Lung (tissue), 12 donors: ENCODE measurements around the gene LDB2. TPM values are rescaled to one million over a fixed set of nuclear protein-coding genes. Genes with fewer than 3 reads are reported as not detected.
A peak's percentile ranks its signal among the peaks of the same experiment; 100 is the strongest.

ENCODE experiments used
- ATAC-seq: fragments of 200-7000 bp; cut with Tn5 transposase; one replicate; pipeline ENCODE4 v1.9.1; 2020; ENCODE audit warnings: moderate number of reproducible peaks; ENCODE audit not compliant: insufficient read depth, low FRiP score
- DNase-seq, 3 donors: peaks; one replicate each; pipeline ENCODE4 v3.0.0-alpha.2; 2013 to 2017
- H3K27ac ChIP-seq, 2 donors: one replicate each; pipeline ENCODE4 v1.5.1; 2013; ENCODE audit warnings: mild to moderate bottlenecking in 2 of 2, moderate library complexity in 2 of 2, control low read depth in 1 of 2, inconsistent platforms in 1 of 2, low read depth in 1 of 2, low read length in 1 of 2
- H3K27me3 ChIP-seq, 3 donors: one replicate each; pipeline ENCODE4 v1.5.1; 2013; ENCODE audit warnings: low read length in 2 of 3; ENCODE audit not compliant: control insufficient read depth in 3 of 3, insufficient read depth in 3 of 3
- H3K36me3 ChIP-seq, 4 donors: one replicate each; pipeline ENCODE4 v1.5.1; 2013; ENCODE audit warnings: low read length in 4 of 4, mild to moderate bottlenecking in 1 of 4, moderate library complexity in 1 of 4; ENCODE audit not compliant: control insufficient read depth in 4 of 4, insufficient read depth in 4 of 4
- H3K4me1 ChIP-seq, 5 donors: one replicate each; pipeline ENCODE4 v1.5.1; 2013; ENCODE audit warnings: low read length in 5 of 5, mild to moderate bottlenecking in 2 of 5, moderate library complexity in 1 of 5; ENCODE audit not compliant: control insufficient read depth in 5 of 5, insufficient read depth in 5 of 5
- H3K4me3 ChIP-seq: one replicate; pipeline ENCODE4 v1.5.1; 2013; ENCODE audit warnings: mild to moderate bottlenecking, control low read depth, moderate library complexity
- H3K9ac ChIP-seq, 2 donors: one replicate each; pipeline ENCODE4 v1.5.1; 2013; ENCODE audit warnings: low read length in 2 of 2, control low read depth in 1 of 2; ENCODE audit not compliant: insufficient read depth in 1 of 2
- H3K9me3 ChIP-seq, 4 donors: one replicate each; pipeline ENCODE4 v1.5.1; 2013; ENCODE audit warnings: low read length in 3 of 4, mild to moderate bottlenecking in 1 of 4, moderate library complexity in 1 of 4; ENCODE audit not compliant: control insufficient read depth in 4 of 4, insufficient read depth in 3 of 4
- CTCF ChIP-seq: IDR thresholded peaks from 2 replicates; pipeline ENCODE4 v1.5.1; 2012; ENCODE audit warnings: mild to moderate bottlenecking; ENCODE audit errors: control extremely low read depth, extremely low read depth
- WGBS, 2 donors: extraction: QIAGEN DNeasy Blood & Tissue Kit; methylation state at CpG; one replicate each; pipeline ENCODE4 v1.1.7; 2013; 5-methylcytosine and 5-hydroxymethylcytosine counted together
- polyA plus RNA-seq, 2 donors: library from polyadenylated mRNA; stranded (reverse); fragments of 200-250 nt; gene quantifications; one replicate each; pipeline ENCODE4 v1.2.1, GENCODE V29; 2013
- total RNA-seq, 2 donors: library from RNA; depleted of rRNA in 1 of 2; stranded (reverse); fragments of >200 nt in 1 of 2; gene quantifications; one replicate each; pipeline ENCODE4 v1.2.1, GENCODE V29; 2014 to 2021
- donor health status: control.
- donor health status: control.
- donor health status: Bipolar disorder and iron deficiency.
- donor health status: healthy.
- donor health status: DM: yes; HTN: yes; CAD: no.

LDB2 gene
- total and polyA plus RNA-seq, 4 donors: 18.1 to 147 (median 46.1) TPM

- WGBS, 2 donors: 79 to 100% methylated on average over 2 of the region's 2 CpGs
- TF ChIP-seq CTCF: no peak
Measured at GRCh38 chr4:16750216-16750615, 148.2 kb downstream of the LDB2 start.

GRCh38 chr4:16745887-16746286, 152.6 kb downstream of the LDB2 start:
- Histone ChIP-seq H3K4me1 (peaks cover 0 to 8% (median 0%) of the 10 kb centered on the region in 5 donors), H3K27me3 (no peaks in the 10 kb centered on the region), H3K9ac (no peak overlapping the region), H3K9me3 (peaks cover 0 to 2% (median 0%) of the 10 kb centered on the region in 4 donors), H3K36me3 (no peaks in the 10 kb centered on the region), H3K27ac (no peak overlapping the region), H3K4me3 (no peak overlapping the region)
- ATAC-seq: no peak
- TF ChIP-seq CTCF: no peak
- DNase-seq: no peak
- 79 to 89% methylated on average over 3 of the region's 3 CpGs for WGBS, 2 donors

More at GRCh38 chr4:16750216-16750615, 148.2 kb downstream of the LDB2 start:
- no peak for ATAC-seq
- H3K4me1 ChIP-seq: peaks cover 0 to 8% (median 0%) of the 10 kb centered on the region in 5 donors
- H3K27ac ChIP-seq: no peak overlapping the region
- H3K4me3 ChIP-seq: no peak overlapping the region
- H3K27me3 ChIP-seq: no peaks in the 10 kb centered on the region
- no peak overlapping the region for H3K9ac ChIP-seq
- H3K36me3 ChIP-seq: peaks cover 0 to 5% (median 0%) of the 10 kb centered on the region in 4 donors
- H3K9me3 ChIP-seq: no peaks in the 10 kb centered on the region
- no peak for DNase-seq

GRCh38 chr4:16745009-16745635, 153.3 kb downstream of the LDB2 start:
- Histone ChIP-seq H3K4me1 (peaks cover 0 to 8% (median 0%) of the 10 kb centered on the region in 5 donors), H3K9me3 (peaks cover 0 to 2% (median 0%) of the 10 kb centered on the region in 4 donors), H3K27ac (no peak overlapping the region), H3K9ac (no peak overlapping the region), H3K4me3 (no peak overlapping the region), H3K27me3 (no peaks in the 10 kb centered on the region), H3K36me3 (no peaks in the 10 kb centered on the region)
- DNase-seq (peak in 2 of 3 donors; percentile 36 to 70), ATAC-seq (no peak)
- 81 to 87% methylated on average over 7 of the region's 7 CpGs for WGBS, 2 donors
- TF ChIP-seq CTCF: no peak
